HG03378 (cell line): Measurements from ENCODE around the gene GREM1.

Source experiments
- ATAC-seq: cut with Tn5 transposase; IDR thresholded peaks from one replicate; pipeline ENCODE4 v1.9.1; 2021; ENCODE audit warnings: mild to moderate bottlenecking, moderate library complexity; ENCODE audit not compliant: unreplicated experiment

The GREM1 gene

DNA sequence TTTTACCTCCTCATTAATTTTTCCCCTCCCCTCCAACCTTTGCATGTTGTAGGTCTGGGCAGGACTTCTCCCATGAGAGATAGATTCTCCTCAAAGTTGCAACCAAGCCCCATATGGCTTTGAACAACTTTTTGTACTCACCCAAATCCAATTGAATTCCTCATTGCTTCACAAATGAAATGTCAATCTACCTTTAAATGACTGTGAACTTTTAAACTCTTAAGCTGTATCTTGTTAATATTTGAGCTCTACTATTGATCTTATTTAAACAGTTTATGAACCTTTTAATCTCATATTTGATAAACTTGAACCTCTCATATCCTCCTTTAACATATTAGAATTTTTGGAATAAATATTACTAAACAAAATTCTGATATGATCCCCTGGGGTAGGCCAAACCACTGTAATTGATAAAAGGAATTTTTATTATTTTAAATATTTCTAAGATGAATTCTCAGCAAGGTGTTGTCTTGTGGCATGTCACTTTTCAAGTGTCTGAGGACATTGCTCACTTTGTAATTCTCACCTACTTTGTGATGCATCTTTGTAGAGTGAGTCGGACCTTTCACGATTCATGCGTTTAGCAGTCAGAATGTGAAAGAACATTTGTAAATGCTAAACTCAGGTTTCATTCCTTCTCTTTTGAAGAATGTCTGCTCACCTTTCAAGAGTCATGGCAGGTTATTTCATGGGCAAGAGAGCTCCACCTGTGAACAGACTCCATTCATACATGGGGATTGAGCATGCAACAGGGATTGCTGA is 23.4 kb upstream of the GREM1 start:
- no peak for ATAC-seq

DNA sequence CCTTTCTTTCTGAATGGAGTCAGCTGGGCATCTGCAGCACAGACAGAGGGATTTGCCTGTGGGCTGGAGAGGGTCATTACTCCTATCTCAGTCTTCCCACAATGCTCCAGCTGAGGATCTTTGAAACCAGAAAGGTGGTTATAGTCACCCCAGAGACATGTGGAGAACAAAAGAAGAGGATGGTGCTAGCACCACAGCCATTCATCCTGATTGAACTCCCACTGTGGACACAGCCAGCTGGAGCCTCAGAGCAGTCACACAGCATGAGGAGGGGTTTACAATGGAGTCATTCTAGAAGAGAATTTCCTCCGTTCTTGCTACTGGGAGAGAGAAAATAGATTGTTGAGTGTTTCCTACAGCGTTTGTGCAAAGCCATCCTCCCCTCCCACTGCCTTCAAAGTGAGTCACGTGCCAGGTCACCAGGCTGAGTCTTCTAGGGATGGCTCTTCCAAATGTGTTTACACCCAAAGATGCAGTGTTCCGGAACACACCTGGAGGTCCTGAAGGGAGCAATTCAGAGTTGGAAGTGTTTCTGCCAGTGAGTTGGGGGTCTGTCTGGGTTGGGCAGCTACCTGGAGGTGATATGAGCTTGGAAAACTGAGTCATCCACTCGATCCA is 18.9 kb upstream of the GREM1 start:
- no peak for ATAC-seq

- no peak for ATAC-seq
Observed at GRCh38 chr15:32700501-32701150, 17.2 kb upstream of the GREM1 start.

DNA sequence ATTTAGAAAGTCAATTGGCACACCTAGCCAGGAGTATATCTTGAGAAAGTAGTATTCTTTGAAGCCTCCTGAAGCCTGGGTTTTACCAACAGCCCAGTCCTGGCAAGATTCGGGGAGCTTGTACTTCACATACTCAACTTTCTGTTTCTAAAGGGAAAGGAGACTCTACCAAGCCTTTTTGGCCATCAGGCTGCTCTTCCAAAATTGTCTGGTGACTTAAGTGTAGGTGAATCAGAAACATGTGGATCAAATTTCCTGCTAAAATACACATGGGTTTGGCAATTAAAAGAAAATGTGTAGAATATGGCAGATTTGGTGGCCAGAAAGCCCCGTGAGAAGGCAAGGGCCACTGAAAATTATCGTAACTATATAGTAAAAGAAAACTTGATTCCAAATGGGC is 15.9 kb upstream of the GREM1 start:
- no peak for ATAC-seq

DNA sequence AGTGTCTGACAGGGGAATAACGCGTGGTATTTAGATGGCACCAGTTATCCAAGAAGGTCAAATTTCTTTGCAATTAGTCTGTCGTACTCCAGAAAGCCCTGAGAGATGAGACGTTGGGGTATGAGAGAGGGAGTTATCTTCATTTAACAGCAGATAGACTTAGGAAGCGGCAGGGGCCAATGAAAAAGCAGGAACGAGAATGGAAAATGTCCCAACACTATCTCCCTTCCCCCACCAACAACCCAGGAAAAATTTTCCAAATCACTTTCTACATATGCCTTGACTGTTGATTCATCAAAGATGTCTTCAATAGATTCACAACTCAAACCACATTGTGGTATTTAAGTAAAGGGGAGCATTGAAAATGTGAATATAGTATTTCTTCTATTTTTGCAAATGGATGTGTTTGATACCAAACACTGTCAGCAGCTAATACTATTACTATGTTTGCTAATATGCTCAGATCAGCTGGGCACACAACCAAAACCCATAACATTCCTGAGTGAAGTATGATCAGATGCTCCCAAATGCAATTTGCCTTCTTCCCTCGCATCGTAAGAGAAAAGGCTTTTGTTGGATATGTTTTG is 13.3 kb upstream of the GREM1 start:
- no peak for ATAC-seq

GRCh38 chr15:32705446-32705845 is 12.4 kb upstream of the GREM1 start:
- no peak for ATAC-seq

GRCh38 chr15:32706704-32707103 is 11.1 kb upstream of the GREM1 start:
- no peak for ATAC-seq

DNA sequence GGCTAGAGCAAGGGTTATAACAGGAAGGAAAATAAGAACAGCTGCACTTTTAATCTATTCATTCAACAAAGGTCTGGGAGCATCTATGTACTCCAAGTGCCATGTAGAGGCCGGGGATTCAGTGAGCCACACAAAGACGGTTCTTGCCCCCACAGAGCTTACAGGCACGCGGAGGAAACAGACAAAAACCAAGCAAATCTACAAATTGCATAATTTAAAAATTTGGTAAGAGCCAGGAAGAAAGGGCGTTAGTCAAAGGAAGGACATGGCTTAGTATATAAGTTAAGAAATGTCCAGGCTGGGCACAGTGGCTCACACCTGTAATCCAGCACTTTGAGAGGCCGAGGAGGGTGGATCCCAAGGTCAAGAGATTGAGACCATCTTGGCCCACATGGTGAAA is 10.4 kb upstream of the GREM1 start:
- ATAC-seq, result no peak

DNA sequence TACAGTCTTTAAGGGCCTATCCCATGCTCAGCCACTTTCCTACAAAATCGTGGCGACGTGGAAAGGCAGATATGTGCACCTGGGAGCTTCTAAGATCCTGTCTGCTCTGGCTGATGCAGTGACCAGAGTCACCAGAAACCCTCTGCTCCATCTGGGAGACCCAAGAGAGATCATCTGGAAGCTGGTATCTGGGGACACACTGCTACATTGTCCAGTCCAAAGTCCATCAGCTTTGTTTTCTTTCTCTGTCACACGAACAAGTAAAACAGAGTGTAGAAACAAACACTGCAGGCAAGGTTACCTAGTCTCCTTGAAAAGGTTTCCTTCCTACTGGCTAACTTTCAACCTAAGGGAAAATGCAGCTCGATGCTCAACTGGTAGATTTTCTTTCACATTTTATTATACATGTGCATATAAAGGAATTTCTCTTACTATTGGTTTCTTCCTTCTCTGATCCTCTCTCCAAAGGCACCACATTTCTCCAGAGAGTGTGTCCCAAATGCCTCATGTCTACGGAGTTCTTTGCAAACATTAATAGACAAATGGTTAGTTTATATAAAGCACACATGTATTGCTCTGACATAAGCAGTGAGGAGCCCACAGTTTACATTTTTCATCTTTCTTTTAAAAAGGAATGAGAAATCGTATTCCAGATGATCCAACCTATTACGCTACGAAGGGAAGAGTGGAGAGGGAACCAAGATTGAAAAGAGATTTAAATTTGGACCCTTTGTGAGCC is 8.3 kb upstream of the GREM1 start:
- ATAC-seq, result no peak

DNA sequence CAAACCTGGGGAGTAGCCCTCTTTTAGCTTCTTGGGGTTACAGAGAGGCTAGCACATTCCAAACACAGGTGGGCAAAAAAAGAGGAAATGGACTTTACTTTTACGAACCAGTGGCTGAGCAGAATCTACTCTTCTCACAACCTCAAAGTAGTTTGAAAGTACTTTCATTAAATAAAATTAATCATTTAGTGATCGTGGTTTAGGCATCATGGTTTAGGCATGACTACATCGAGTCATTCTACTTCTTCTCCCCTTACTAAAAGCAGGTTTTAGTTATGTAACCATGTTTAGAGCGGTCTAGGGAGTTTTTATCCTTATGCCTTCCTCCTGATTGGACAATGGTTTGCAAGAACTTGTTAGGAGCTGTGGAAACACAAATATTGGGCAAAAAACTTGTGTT is 2.5 kb upstream of the GREM1 start:
- peak; percentile 58 for ATAC-seq

DNA sequence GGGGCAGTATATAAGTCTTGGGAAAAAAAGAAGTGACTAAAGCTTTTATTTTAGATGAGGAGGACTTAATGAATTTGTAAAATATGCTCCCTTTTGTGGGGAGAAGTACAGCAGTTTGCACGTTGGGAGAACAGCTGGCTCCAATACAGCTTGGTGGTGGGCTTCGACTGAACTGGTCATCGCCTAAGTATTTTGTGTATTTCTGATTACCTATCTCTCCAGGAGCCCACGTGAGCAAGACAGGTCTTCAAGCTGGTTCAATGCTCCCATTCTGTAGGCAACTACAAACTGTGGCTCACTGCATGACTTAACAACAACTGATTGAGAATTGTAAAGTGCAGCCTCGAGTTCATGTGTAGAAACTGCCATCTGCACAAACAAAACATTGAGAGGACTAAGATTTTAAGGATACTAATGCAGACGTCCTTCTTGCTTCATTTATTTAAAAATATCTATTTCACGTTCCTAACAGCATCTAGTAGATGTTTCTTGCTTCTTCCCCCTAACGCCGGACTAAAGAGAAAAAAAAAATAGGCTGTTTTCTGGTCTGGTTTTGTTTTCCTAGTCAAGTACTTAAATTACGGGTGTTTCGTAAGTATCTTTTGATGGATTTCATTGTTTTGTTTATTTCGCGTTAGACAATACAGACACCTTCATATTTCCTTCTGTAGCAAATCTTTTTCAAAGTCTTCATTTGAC is 1.4 kb upstream of the GREM1 start:
- ATAC-seq, result no peak

- ATAC-seq, result no peak
Observed at GRCh38 chr15:32716915-32717425, 834 bp upstream of the GREM1 start.

DNA sequence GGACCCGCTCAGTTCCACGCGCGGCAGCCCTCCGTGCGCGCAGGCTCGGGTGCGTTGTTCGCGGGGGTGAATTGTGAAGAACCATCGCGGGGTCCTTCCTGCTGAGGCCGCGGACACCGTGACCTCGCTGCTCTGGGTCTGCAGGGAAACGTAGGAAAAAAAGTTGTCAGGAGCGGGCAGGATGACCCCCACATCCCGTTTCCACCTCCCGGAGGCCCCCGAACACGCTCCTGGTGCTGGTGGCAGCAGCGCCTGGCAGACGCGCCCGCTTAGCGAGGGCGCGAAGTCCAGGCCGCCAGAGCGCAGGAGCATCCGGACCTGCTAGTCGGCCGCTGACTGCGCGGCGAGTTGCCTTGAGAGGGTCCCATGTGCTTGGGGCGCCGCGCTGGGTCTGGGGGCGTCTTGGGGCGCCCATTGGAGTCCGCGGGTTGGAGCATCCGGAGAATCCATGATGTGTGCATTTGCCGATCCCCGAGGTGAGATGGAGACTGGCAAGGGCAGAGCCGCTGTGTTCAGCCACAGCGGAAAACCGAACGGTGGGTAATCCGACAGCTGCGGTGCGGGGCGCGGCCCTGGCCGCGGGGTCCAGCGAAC is 520 bp downstream of the GREM1 start:
- no peak for ATAC-seq

DNA sequence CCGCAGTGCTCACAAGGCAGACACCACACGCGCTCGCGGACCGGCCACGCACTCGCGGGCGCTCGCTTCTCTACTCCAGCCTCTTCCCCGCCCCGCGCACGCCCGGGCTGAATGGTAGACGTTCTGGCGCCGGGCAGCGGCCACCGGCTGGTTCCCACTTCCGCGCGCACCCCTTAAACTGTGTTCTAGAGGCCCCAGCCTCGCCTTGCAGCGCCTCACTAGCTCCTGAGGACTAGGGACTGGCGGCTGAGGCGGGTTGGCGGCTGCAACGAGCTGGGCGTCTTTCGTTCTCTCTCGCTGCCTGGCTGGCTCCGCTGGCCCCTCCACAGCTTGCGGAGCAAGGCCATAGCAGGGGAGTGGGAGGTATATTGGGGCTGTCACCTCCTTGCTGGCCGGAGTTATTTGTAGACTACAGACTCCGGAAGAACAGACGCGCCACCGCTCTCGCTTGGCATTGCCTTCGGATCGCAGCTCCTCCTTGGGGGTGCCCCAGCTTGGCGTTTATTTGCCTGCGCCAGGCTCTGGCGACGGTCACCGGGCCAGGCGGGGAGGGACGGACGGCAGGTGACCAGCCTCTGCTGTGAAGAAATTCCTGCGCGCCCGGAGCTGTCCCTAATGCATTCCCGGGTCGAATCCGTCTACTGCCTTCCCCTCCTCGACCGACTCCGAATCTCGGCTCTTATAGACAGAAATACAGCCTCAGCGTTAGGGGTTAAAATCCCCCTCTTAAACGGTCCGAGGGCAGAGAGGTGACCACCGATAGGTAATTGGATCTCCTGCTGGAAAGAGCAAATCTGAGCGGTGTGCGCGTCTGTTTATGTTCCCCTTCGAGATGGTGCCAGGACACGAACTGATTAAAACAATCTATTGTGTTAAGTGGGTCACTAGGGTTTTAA is 1.3 kb downstream of the GREM1 start:
- ATAC-seq, result no peak

DNA sequence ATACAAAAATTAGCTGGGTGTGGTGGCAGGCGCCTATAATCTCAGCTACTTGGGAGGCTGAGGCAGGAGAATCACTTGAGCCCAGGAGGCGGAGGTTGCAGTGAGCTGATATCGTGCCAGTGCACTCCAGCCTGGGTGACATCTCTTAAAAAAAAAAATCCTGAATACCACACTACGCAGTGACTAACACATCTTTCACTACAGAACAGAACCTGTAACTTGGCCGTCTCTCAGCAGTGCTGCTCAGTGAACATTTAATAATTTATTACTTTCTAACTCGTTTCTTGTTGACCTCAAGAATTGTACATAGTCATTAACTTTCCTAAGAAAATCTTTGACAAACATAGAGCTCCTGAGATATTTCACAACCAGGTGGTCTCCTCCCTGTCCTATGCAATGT is 3.8 kb downstream of the GREM1 start:
- ATAC-seq, result no peak

- ATAC-seq, result no peak
Observed at GRCh38 chr15:32722136-32722535, 4.3 kb downstream of the GREM1 start.

- ATAC-seq, result peak; percentile 97
Observed at GRCh38 chr15:32723171-32723948, 5.6 kb downstream of the GREM1 start.

GRCh38 chr15:32729700-32730395 is 12.0 kb downstream of the GREM1 start:
- no peak for ATAC-seq
